ENCODE results near the gene C1orf167. TPM values are rescaled to one million over a fixed set of nuclear protein-coding genes. Genes with fewer than 3 reads are reported as not detected.

C1orf167 gene
- total and polyA plus RNA-seq, 2 experiments from 2014 or later, result 1.7 to 2.2 TPM

- peaks cover 21% of the 10 kb centered on the region for H3K4me1 Mint-ChIP-seq
- no peak overlapping the region for H3K4me2 ChIP-seq
These were observed 29.1 kb downstream of the C1orf167 start for GRCh38 chr1:11790880-11791715.

DNA sequence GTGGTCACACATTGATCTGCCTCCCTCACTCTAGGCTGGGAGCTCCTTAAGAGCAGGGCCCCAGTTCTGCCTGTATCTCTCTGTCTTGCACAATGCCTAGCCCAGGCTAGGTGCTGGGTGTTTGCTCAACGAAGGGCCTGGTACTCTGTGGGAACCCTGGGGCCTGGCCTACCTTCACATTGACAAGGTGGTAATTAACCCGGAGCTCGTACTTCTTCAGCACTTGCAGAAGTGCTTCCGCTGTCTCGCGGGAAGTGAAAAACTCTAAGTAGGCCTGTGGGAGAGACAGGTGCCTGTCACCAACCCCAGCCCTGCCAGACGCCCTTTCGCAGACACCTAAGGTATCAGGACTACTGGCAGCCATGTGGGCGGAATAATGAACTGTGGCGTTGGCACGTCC is 30.1 kb downstream of the C1orf167 start:
- Mint-ChIP-seq H3K9me3 (no peaks in the 10 kb centered on the region), H3K4me3 (no peak overlapping the region), H3K27me3 (ENCODE audit: insufficient read depth, low read depth, poor library complexity) (peaks cover 8% of the 10 kb centered on the region), H3K36me3 (ENCODE audit: low read depth) (peaks cover 24% of the 10 kb centered on the region), H3K4me1 (peaks cover 11% of the 10 kb centered on the region; the same call in 2 of the 3 replicates), H3K27ac (no peak overlapping the region)
- peaks cover 2% of the 10 kb centered on the region; the same call in 1 of the 2 replicates for H3F3A ChIP-seq (replicated peaks; ENCODE audit: low read depth)
- no peak for ATAC-seq
- no peaks in the 10 kb centered on the region for H3K9me2 ChIP-seq (ENCODE audit: insufficient read depth)
- peaks cover 16% of the 10 kb centered on the region for H3K4me1 ChIP-seq (ENCODE audit: insufficient read depth)
- H3K27me3 ChIP-seq (ENCODE audit: insufficient read depth), result no peaks in the 10 kb centered on the region
- H3K4me2 ChIP-seq, result no peak overlapping the region
- TF ChIP-seq EZH2 (IDR thresholded peaks at IDR 0.05; ENCODE audit: low read depth, unreplicated experiment), result no peak
- TF ChIP-seq CTCF (conservative IDR thresholded peaks at IDR 0.05; ENCODE audit: low read depth in 2 of 2), result no peak
- no peak for TF ChIP-seq POLR2AphosphoS5 (IDR thresholded peaks at IDR 0.05; ENCODE audit: low read depth)
- no peak for TF ChIP-seq ZNF331 (CRISPR knock-in tag; IDR thresholded peaks at IDR 0.05; ENCODE audit: low read depth)
- TF ChIP-seq STAT1 (IDR thresholded peaks at IDR 0.05; ENCODE audit: unreplicated experiment), result no peak
- no peak overlapping the region for H3K4me3 ChIP-seq
- H2AFZ ChIP-seq, result no peak overlapping the region
- H3K79me2 ChIP-seq (replicated peaks; ENCODE audit: insufficient read depth), result no peaks in the 10 kb centered on the region
- no peaks in the 10 kb centered on the region; the same call in 1 of the 2 replicates for H4K20me1 ChIP-seq (replicated peaks; ENCODE audit: insufficient read depth)
- H3K27ac ChIP-seq (ENCODE audit: low read depth), result no peak overlapping the region
- DNase-seq (ENCODE audit: low spot score), result no peak
- no peaks in the 10 kb centered on the region for H3K36me3 ChIP-seq (ENCODE audit: insufficient read depth)

More at GRCh38 chr1:11790880-11791715, 29.1 kb downstream of the C1orf167 start:
- no peak overlapping the region for H2AFZ ChIP-seq
- peaks cover 10% of the 10 kb centered on the region for H3F3A ChIP-seq (replicated peaks; ENCODE audit: low read depth)
- DNase-seq (ENCODE audit: low spot score), result no peak
- H3K27me3 ChIP-seq (ENCODE audit: insufficient read depth), result no peaks in the 10 kb centered on the region
- H3K27me3 Mint-ChIP-seq (ENCODE audit: insufficient read depth, low read depth, poor library complexity), result peaks cover 9% of the 10 kb centered on the region
- H4K20me1 ChIP-seq (replicated peaks; ENCODE audit: insufficient read depth), result no peaks in the 10 kb centered on the region
- H3K9me3 Mint-ChIP-seq, result no peaks in the 10 kb centered on the region
- no peaks in the 10 kb centered on the region for H3K9me2 ChIP-seq (ENCODE audit: insufficient read depth)
- no peak overlapping the region for H3K27ac Mint-ChIP-seq
- no peak overlapping the region for H3K27ac ChIP-seq (ENCODE audit: low read depth)
- H3K36me3 ChIP-seq (ENCODE audit: insufficient read depth), result no peaks in the 10 kb centered on the region
- TF ChIP-seq CTCF (conservative IDR thresholded peaks at IDR 0.05; ENCODE audit: low read depth in 2 of 2) (no peak), STAT1 (IDR thresholded peaks at IDR 0.05; ENCODE audit: unreplicated experiment) (no peak), POLR2AphosphoS5 (IDR thresholded peaks at IDR 0.05; ENCODE audit: low read depth) (no peak)
- H3K4me3 ChIP-seq, result no peak overlapping the region
- no peaks in the 10 kb centered on the region for H3K79me2 ChIP-seq (replicated peaks; ENCODE audit: insufficient read depth)
- ATAC-seq, result no peak
- H3K4me1 ChIP-seq (ENCODE audit: insufficient read depth), result peaks cover 26% of the 10 kb centered on the region
- peaks cover 22% of the 10 kb centered on the region for H3K36me3 Mint-ChIP-seq (ENCODE audit: low read depth)
- no peak overlapping the region for H3K4me3 Mint-ChIP-seq
